Gastrocnemius medialis (tissue), 4 donors: ENCODE data around the gene TNFAIP8.

ENCODE experiments used
- CTCF ChIP-seq, 5 experiments: fragments of 450-650 bp in 3 of 5; fragments of 200-600 bp in 2 of 5; sonication (generic) in 2 of 5; IDR thresholded peaks in 4 of 5; conservative IDR thresholded peaks in 1 of 5; 1 replicate in 4 of 5; 2 replicates in 1 of 5; pipeline ENCODE4 v1.5.1; 2016 to 2019; ENCODE audit warnings: antibody characterized with exemption in 5 of 5, mild to moderate bottlenecking in 3 of 5, moderate library complexity in 3 of 5
- POLR2A ChIP-seq, 2 donors: fragments of 450-650 bp; IDR thresholded peaks; one replicate each; pipeline ENCODE4 v1.6.1; 2017; ENCODE audit warnings: antibody characterized with exemption in 2 of 2, mild to moderate bottlenecking in 2 of 2, moderate library complexity in 2 of 2

GRCh38 chr5:119328753-119329602 lies 26.8 kb upstream of the TNFAIP8 start:
- no peak for TF ChIP-seq CTCF (IDR thresholded peaks at IDR 0.05 in 4 of 5, conservative IDR thresholded peaks at IDR 0.05 in 1 of 5)
- TF ChIP-seq POLR2A (IDR thresholded peaks at IDR 0.05): no peak
